GM23338 (cell line): ENCODE results near the gene SLC5A5. TPM values are rescaled to one million over a fixed set of nuclear protein-coding genes. Genes with fewer than 3 reads are reported as not detected.

Source experiments
- ATAC-seq: fragments of 200-7000 bp; cut with Tn5 transposase; 3 replicates; pipeline ENCODE4 v1.9.1; 2020
- DNase-seq: peaks from one replicate; pipeline ENCODE4 v3.0.0-alpha.2; 2015; ENCODE audit warnings: low spot score
- H2AFZ ChIP-seq: fragments of 200-600 bp; sonication (generic); 2 replicates; pipeline ENCODE4 v1.8.0; 2016; ENCODE audit warnings: antibody characterized with exemption, mild to moderate bottlenecking, moderate library complexity
- H3F3A ChIP-seq: fragments of 200-600 bp; sonication (generic); replicated peaks from 2 replicates; pipeline ENCODE4 v1.8.0; 2017; ENCODE audit warnings: antibody characterized with exemption, mixed run types, low read depth
- H3K27ac ChIP-seq: fragments of 200-600 bp; sonication (generic); 2 replicates; pipeline ENCODE4 v1.6.1; 2016; ENCODE audit warnings: low read depth
- H3K27me3 ChIP-seq: fragments of 200-600 bp; sonication (generic); 2 replicates; pipeline ENCODE4 v1.8.0; 2016; ENCODE audit warnings: mild to moderate bottlenecking, mixed run types, moderate library complexity; ENCODE audit not compliant: insufficient read depth
- H3K36me3 ChIP-seq: fragments of 200-600 bp; sonication (generic); 2 replicates; pipeline ENCODE4 v1.8.0; 2016; ENCODE audit warnings: mild to moderate bottlenecking; ENCODE audit not compliant: insufficient read depth
- H3K4me1 ChIP-seq: fragments of 200-600 bp; sonication (generic); 2 replicates; pipeline ENCODE4 v1.8.0; 2016; ENCODE audit warnings: mild to moderate bottlenecking, moderate library complexity; ENCODE audit not compliant: insufficient read depth
- H3K4me2 ChIP-seq: fragments of 200-600 bp; sonication (generic); 2 replicates; pipeline ENCODE4 v1.7.1; 2017; ENCODE audit warnings: mixed run types
- H3K4me3 ChIP-seq: fragments of 200-600 bp; sonication (generic); 2 replicates; pipeline ENCODE4 v1.6.1; 2016; ENCODE audit warnings: mixed run types
- H3K79me2 ChIP-seq: fragments of 200-600 bp; sonication (generic); replicated peaks from 2 replicates; pipeline ENCODE4 v1.8.0; 2017; ENCODE audit warnings: mild to moderate bottlenecking; ENCODE audit not compliant: insufficient read depth
- H3K9me2 ChIP-seq: fragments of 200-600 bp; sonication (generic); 2 replicates; pipeline ENCODE4 v1.8.0; 2017; ENCODE audit not compliant: insufficient read depth
- H4K20me1 ChIP-seq: fragments of 200-600 bp; sonication (generic); replicated peaks from 2 replicates; pipeline ENCODE4 v1.8.0; 2017; ENCODE audit warnings: mild to moderate bottlenecking; ENCODE audit not compliant: insufficient read depth
- H3K27ac Mint-ChIP-seq: 2 replicates; pipeline ENCODE4 v1.8.0; 2020; ENCODE audit warnings: inconsistent platforms, mild to moderate bottlenecking, moderate library complexity, mixed read lengths
- H3K27me3 Mint-ChIP-seq: 3 replicates; pipeline ENCODE4 v1.8.0; 2022; ENCODE audit warnings: low read depth, mild to moderate bottlenecking, moderate library complexity, mixed read lengths, inconsistent platforms; ENCODE audit not compliant: insufficient read depth, poor library complexity
- H3K36me3 Mint-ChIP-seq: 3 replicates; pipeline ENCODE4 v1.8.0; 2021; ENCODE audit warnings: low read depth, mild to moderate bottlenecking, inconsistent platforms, moderate library complexity, mixed read lengths
- H3K4me1 Mint-ChIP-seq: 3 replicates; pipeline ENCODE4 v1.8.0; 2020; ENCODE audit warnings: mild to moderate bottlenecking, inconsistent platforms, mixed read lengths
- H3K4me3 Mint-ChIP-seq: 3 replicates; pipeline ENCODE4 v1.8.0; 2021; ENCODE audit warnings: moderate library complexity, mild to moderate bottlenecking, inconsistent platforms, mixed read lengths
- H3K9me3 Mint-ChIP-seq: 3 replicates; pipeline ENCODE4 v1.8.0; 2020; ENCODE audit warnings: moderate library complexity, mild to moderate bottlenecking, inconsistent platforms, mixed read lengths
- CREB1 ChIP-seq: fragments of 250-450 bp; sonication (Bioruptor Pico); IDR thresholded peaks from 2 replicates; pipeline ENCODE4 v1.5.0; 2020; ENCODE audit warnings: low read depth, mild to moderate bottlenecking, moderate library complexity
- JUNB ChIP-seq: IDR thresholded peaks from one replicate; pipeline ENCODE4 v1.6.1; 2016; ENCODE audit warnings: antibody characterized with exemption; ENCODE audit not compliant: unreplicated experiment
- NANOG ChIP-seq: IDR thresholded peaks from 2 replicates; pipeline ENCODE4 v1.6.1; 2016; ENCODE audit warnings: antibody characterized with exemption, borderline replicate concordance
- STAT1 ChIP-seq: IDR thresholded peaks from one replicate; pipeline ENCODE4 v1.6.1; 2016; ENCODE audit warnings: antibody characterized with exemption; ENCODE audit not compliant: unreplicated experiment
- ZNF114 ChIP-seq: fragments of 250-450 bp; sonication (Bioruptor Pico); IDR thresholded peaks from 2 replicates; pipeline ENCODE4 v1.5.0; 2020; ENCODE audit warnings: mild to moderate bottlenecking, moderate library complexity
- ZNF331 ChIP-seq: fragments of 250-450 bp; sonication (Bioruptor Pico); IDR thresholded peaks from 2 replicates; pipeline ENCODE4 v1.5.0; 2020; ENCODE audit warnings: low read depth, mild to moderate bottlenecking, moderate library complexity
- ZNF462 ChIP-seq: fragments of 250-450 bp; sonication (Bioruptor Pico); IDR thresholded peaks from 2 replicates; pipeline ENCODE4 v1.5.0; 2020; ENCODE audit warnings: mild to moderate bottlenecking, moderate library complexity
- polyA plus RNA-seq: library from polyadenylated mRNA; unstranded; fragments of >200 nt; fragmentation: Nextera tagmentation; extraction: Ambion mirVana; gene quantifications from 2 replicates; pipeline ENCODE4 v1.2.1, GENCODE V29; 2016
- total RNA-seq: library from RNA; depleted of rRNA; stranded (reverse); fragments of >200 nt; shearing (Covaris generic); gene quantifications from 2 replicates; pipeline ENCODE4 v1.2.3, GENCODE V29; 2014
- TF ChIP-seq, protein P1 (sequence below): IDR thresholded peaks from one replicate; pipeline ENCODE4 v1.6.1; 2018; ENCODE audit warnings: antibody characterized with exemption; ENCODE audit not compliant: unreplicated experiment

SLC5A5 gene
- total and polyA plus RNA-seq, 2 experiments from 2014 or later: 1.0 to 2.1 TPM

GRCh38 chr19:17872251-17873001 lies 681 bp downstream of the SLC5A5 start:
- H3K27ac ChIP-seq: no peak overlapping the region

More at GRCh38 chr19:17872251-17873001, 681 bp downstream of the SLC5A5 start:
- Histone ChIP-seq H3K9me2 (no peaks in the 10 kb centered on the region), H2AFZ (0 out of 2 replicates have a peak overlapping the region, but pooled peaks have one; percentile 63), H3K36me3 (no peaks in the 10 kb centered on the region), H3K4me1 (peaks cover 12% of the 10 kb centered on the region; the same call in 1 of the 2 replicates), H3F3A (peaks cover 11% of the 10 kb centered on the region; the same call in 1 of the 2 replicates), H3K79me2 (no peaks in the 10 kb centered on the region), H4K20me1 (no peaks in the 10 kb centered on the region), H3K4me2 (0 out of 2 replicates have a peak overlapping the region, but pooled peaks have one; percentile 48), H3K4me3 (no peak overlapping the region), H3K27me3 (peaks cover 41% of the 10 kb centered on the region)
- H3K9me3 Mint-ChIP-seq: no peaks in the 10 kb centered on the region
- peaks cover 12% of the 10 kb centered on the region for H3K4me1 Mint-ChIP-seq
- peaks cover 30% of the 10 kb centered on the region for H3K27me3 Mint-ChIP-seq
- H3K27ac Mint-ChIP-seq: no peak overlapping the region
- DNase-seq (peak; percentile 39), ATAC-seq (no peak)
- H3K36me3 Mint-ChIP-seq: no peaks in the 10 kb centered on the region
- no peak overlapping the region for H3K4me3 Mint-ChIP-seq
- TF ChIP-seq JUNB: no peak
- TF ChIP-seq ZNF331 (CRISPR knock-in tag): no peak
- TF ChIP-seq ZNF114 (CRISPR knock-in tag): no peak
- TF ChIP-seq ZNF462 (CRISPR knock-in tag): no peak
- no peak for TF ChIP-seq STAT1
- TF ChIP-seq CREB1: no peak
- TF ChIP-seq NANOG: no peak
- TF ChIP-seq, protein P1, sequence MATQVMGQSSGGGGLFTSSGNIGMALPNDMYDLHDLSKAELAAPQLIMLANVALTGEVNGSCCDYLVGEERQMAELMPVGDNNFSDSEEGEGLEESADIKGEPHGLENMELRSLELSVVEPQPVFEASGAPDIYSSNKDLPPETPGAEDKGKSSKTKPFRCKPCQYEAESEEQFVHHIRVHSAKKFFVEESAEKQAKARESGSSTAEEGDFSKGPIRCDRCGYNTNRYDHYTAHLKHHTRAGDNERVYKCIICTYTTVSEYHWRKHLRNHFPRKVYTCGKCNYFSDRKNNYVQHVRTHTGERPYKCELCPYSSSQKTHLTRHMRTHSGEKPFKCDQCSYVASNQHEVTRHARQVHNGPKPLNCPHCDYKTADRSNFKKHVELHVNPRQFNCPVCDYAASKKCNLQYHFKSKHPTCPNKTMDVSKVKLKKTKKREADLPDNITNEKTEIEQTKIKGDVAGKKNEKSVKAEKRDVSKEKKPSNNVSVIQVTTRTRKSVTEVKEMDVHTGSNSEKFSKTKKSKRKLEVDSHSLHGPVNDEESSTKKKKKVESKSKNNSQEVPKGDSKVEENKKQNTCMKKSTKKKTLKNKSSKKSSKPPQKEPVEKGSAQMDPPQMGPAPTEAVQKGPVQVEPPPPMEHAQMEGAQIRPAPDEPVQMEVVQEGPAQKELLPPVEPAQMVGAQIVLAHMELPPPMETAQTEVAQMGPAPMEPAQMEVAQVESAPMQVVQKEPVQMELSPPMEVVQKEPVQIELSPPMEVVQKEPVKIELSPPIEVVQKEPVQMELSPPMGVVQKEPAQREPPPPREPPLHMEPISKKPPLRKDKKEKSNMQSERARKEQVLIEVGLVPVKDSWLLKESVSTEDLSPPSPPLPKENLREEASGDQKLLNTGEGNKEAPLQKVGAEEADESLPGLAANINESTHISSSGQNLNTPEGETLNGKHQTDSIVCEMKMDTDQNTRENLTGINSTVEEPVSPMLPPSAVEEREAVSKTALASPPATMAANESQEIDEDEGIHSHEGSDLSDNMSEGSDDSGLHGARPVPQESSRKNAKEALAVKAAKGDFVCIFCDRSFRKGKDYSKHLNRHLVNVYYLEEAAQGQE: no peak
